OCI-LY7 (cell line): Measurements from ENCODE around the gene CENPN. TPM values are rescaled to one million over a fixed set of nuclear protein-coding genes. Genes with fewer than 3 reads are reported as not detected.

Experiments used
- BruUV-seq: library from RNA; stranded (reverse); fragments of 400-500 nt; replicated peaks from 2 replicates; lab custom pipeline; 2021; lab: Mats Ljungman, UMichigan
- CTCF ChIA-PET: fragments of 300-600 bp; sonication (Branson Sonifier 250); formaldehyde crosslinking; loops from one replicate; lab custom pipeline; 2022; ENCODE audit warnings: antibody characterized with exemption; ENCODE audit not compliant: unreplicated experiment; lab: Charles Lee
- POLR2A ChIA-PET: fragments of 300-600 bp; sonication (Branson Sonifier 250); formaldehyde crosslinking; loops from one replicate; lab custom pipeline; 2022; ENCODE audit warnings: antibody characterized with exemption; lab: Charles Lee
- DNase-seq: peaks from one replicate; pipeline ENCODE4 v3.0.0-alpha.2; 2015; ENCODE audit warnings: low spot score
- H2AFZ ChIP-seq: fragments of 200-600 bp; sonication (generic), shearing (Covaris generic); 2 replicates; pipeline ENCODE4 v1.6.1; 2014; ENCODE audit warnings: mild to moderate bottlenecking, antibody characterized with exemption, low read length, moderate library complexity
- H3K27ac ChIP-seq: fragments of 200-600 bp; sonication (generic); 2 replicates; pipeline ENCODE4 v1.5.1; 2014; ENCODE audit warnings: mixed run types, low read depth, mild to moderate bottlenecking, moderate library complexity, low read length, inconsistent platforms; ENCODE audit not compliant: poor library complexity, severe bottlenecking
- H3K36me3 ChIP-seq: fragments of 200-600 bp; sonication (generic); 2 replicates; pipeline ENCODE4 v1.6.1; 2014; ENCODE audit warnings: mild to moderate bottlenecking, antibody characterized with exemption, low read length, moderate library complexity, mixed read lengths; ENCODE audit not compliant: insufficient read depth
- H3K4me1 ChIP-seq: fragments of 200-600 bp; sonication (generic); 2 replicates; pipeline ENCODE4 v1.5.1; 2014; ENCODE audit warnings: mild to moderate bottlenecking, low read length; ENCODE audit not compliant: insufficient read depth, poor library complexity, severe bottlenecking
- H3K4me2 ChIP-seq: fragments of 200-600 bp; sonication (generic); 2 replicates; pipeline ENCODE4 v1.6.1; 2014; ENCODE audit warnings: mild to moderate bottlenecking, low read length
- H3K4me3 ChIP-seq: fragments of 200-600 bp; sonication (generic); 2 replicates; pipeline ENCODE4 v1.5.1; 2014; ENCODE audit warnings: mild to moderate bottlenecking, low read depth, low read length; ENCODE audit not compliant: poor library complexity, severe bottlenecking
- H3K79me2 ChIP-seq: fragments of 200-600 bp; sonication (generic); 2 replicates; pipeline ENCODE4 v1.6.1; 2016; ENCODE audit warnings: low read depth, mild to moderate bottlenecking, low read length, moderate library complexity, mixed read lengths; ENCODE audit not compliant: insufficient read depth
- H3K9me2 ChIP-seq: fragments of 200-600 bp; sonication (generic); 2 replicates; pipeline ENCODE4 v1.6.1; 2016; ENCODE audit warnings: mild to moderate bottlenecking, low read length, mixed read lengths; ENCODE audit not compliant: insufficient read depth
- H3K9me3 ChIP-seq: fragments of 200-600 bp; sonication (generic); 2 replicates; pipeline ENCODE4 v1.6.1; 2014; ENCODE audit warnings: mild to moderate bottlenecking, mixed run types, low read length, mixed read lengths
- H4K20me1 ChIP-seq: fragments of 200-600 bp; sonication (generic); 2 replicates; pipeline ENCODE4 v1.6.1; 2014; ENCODE audit warnings: mild to moderate bottlenecking, antibody characterized with exemption, low read length, moderate library complexity, mixed read lengths; ENCODE audit not compliant: insufficient read depth
- EZH2phosphoT487 ChIP-seq: fragments of 200-600 bp; sonication (generic); IDR thresholded peaks from 2 replicates; pipeline ENCODE4 v1.6.1; 2018; ENCODE audit warnings: low read depth, borderline replicate concordance, mild to moderate bottlenecking, mixed run types, antibody characterized with exemption, low read length, moderate library complexity, mixed read lengths
- intact Hi-C: fragments of 100-400 bp; cut with micrococcal nuclease; formaldehyde crosslinking; loops from one replicate; pipeline ENCODE4 v1.10.0; 2022; ENCODE audit not compliant: unreplicated experiment
- total RNA-seq, 2 experiments: library from RNA; depleted of rRNA in 1 of 2; stranded (reverse); fragments of >200 nt in 1 of 2; shearing (Covaris generic) in 1 of 2; gene quantifications; 2 replicates each; pipeline ENCODE4 v1.2.3, GENCODE V29; 2014 to 2022
- TF ChIP-seq, protein P1 (sequence below): fragments of 200-600 bp; sonication (generic); conservative IDR thresholded peaks from 2 replicates; pipeline ENCODE4 v1.5.1; 2014; ENCODE audit warnings: mild to moderate bottlenecking, antibody characterized with exemption, low read length, moderate library complexity, mixed read lengths

CENPN gene
- total RNA-seq, 2 experiments from 2014 or later = 51.8 to 52.4 TPM

- intact Hi-C loops = no loop called here
- peaks cover 4% of the 10 kb centered on the region; the same call in 1 of the 2 replicates for H4K20me1 ChIP-seq
- H3K9me3 ChIP-seq = no peaks in the 10 kb centered on the region
- no peak overlapping the region for H3K4me2 ChIP-seq
- BruUV-seq = no TSS peak
- no peak for DNase-seq
- H3K4me1 ChIP-seq = no peaks in the 10 kb centered on the region
- H3K9me2 ChIP-seq = no peaks in the 10 kb centered on the region
- no peak overlapping the region for H2AFZ ChIP-seq
- ChIA-PET POLR2A (interaction anchor here (1.1 kb wide), 1 partner anchor 58 kb away, joined by 3 read pairs; no protein-coding TSS in a partner anchor), CTCF (no interaction called here)
- H3K36me3 ChIP-seq = peaks cover 25% of the 10 kb centered on the region
- H3K27ac ChIP-seq = no peak overlapping the region
- TF ChIP-seq, protein P1, sequence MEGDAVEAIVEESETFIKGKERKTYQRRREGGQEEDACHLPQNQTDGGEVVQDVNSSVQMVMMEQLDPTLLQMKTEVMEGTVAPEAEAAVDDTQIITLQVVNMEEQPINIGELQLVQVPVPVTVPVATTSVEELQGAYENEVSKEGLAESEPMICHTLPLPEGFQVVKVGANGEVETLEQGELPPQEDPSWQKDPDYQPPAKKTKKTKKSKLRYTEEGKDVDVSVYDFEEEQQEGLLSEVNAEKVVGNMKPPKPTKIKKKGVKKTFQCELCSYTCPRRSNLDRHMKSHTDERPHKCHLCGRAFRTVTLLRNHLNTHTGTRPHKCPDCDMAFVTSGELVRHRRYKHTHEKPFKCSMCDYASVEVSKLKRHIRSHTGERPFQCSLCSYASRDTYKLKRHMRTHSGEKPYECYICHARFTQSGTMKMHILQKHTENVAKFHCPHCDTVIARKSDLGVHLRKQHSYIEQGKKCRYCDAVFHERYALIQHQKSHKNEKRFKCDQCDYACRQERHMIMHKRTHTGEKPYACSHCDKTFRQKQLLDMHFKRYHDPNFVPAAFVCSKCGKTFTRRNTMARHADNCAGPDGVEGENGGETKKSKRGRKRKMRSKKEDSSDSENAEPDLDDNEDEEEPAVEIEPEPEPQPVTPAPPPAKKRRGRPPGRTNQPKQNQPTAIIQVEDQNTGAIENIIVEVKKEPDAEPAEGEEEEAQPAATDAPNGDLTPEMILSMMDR = no peak
- TF ChIP-seq EZH2phosphoT487 = no peak
- H3K4me3 ChIP-seq = no peak overlapping the region
- peaks cover 6% of the 10 kb centered on the region; the same call in 1 of the 2 replicates for H3K79me2 ChIP-seq
Observed at GRCh38 chr16:80984124-80984892, 22.7 kb upstream of the CENPN start.

- CTCF ChIA-PET = no interaction called here
- peaks cover 11% of the 10 kb centered on the region; the same call in 1 of the 2 replicates for H3K79me2 ChIP-seq
Observed at GRCh38 chr16:80985611-80986010, 21.4 kb upstream of the CENPN start.

More at GRCh38 chr16:80985611-80986010, 21.4 kb upstream of the CENPN start:
- H3K27ac ChIP-seq = no peak overlapping the region
- peaks cover 19% of the 10 kb centered on the region for H3K36me3 ChIP-seq
- BruUV-seq = no TSS peak
- peaks cover 4% of the 10 kb centered on the region; the same call in 1 of the 2 replicates for H4K20me1 ChIP-seq
- POLR2A ChIA-PET = interaction anchor here (0.6 to 1.2 kb wide), 3 partner anchors 11 to 18 kb away, joined by 3 to 5 read pairs (median 4); no protein-coding TSS in a partner anchor
- no peak for DNase-seq
- no peak overlapping the region for H3K4me3 ChIP-seq
- no peaks in the 10 kb centered on the region for H3K9me2 ChIP-seq
- intact Hi-C loops = no loop called here
- no peaks in the 10 kb centered on the region for H3K9me3 ChIP-seq
- no peaks in the 10 kb centered on the region for H3K4me1 ChIP-seq
- TF ChIP-seq EZH2phosphoT487 = no peak
- TF ChIP-seq, protein P1 = no peak
- no peak overlapping the region for H3K4me2 ChIP-seq
- no peak overlapping the region for H2AFZ ChIP-seq
